Activated CD8-positive, alpha-beta memory T cell treated with anti-CD3 and anti-CD28 coated beads for 36 hours (primary cell): ENCODE data around the gene CSNK1G2. TPM values are rescaled to one million over a fixed set of nuclear protein-coding genes. Genes with fewer than 3 reads are reported as not detected.

Experiments used
- CTCF ChIA-PET: fragments of 350-600 bp; sonication (Branson Sonifier 250); formaldehyde crosslinking; loops from one replicate; lab custom pipeline; 2021; ENCODE audit warnings: antibody characterized with exemption; lab: Charles Lee
- POLR2A ChIA-PET: fragments of 350-600 bp; sonication (Branson Sonifier 250); formaldehyde crosslinking; loops from one replicate; lab custom pipeline; 2021; ENCODE audit warnings: antibody characterized with exemption; lab: Charles Lee
- total RNA-seq, 2 experiments: library from RNA; stranded (reverse); gene quantifications; one replicate each; pipeline ENCODE4 v1.2.3, GENCODE V29; 2021

Gene CSNK1G2
- total RNA-seq = 10 to 100 TPM; 62.9 to 64.7 TPM

DNA sequence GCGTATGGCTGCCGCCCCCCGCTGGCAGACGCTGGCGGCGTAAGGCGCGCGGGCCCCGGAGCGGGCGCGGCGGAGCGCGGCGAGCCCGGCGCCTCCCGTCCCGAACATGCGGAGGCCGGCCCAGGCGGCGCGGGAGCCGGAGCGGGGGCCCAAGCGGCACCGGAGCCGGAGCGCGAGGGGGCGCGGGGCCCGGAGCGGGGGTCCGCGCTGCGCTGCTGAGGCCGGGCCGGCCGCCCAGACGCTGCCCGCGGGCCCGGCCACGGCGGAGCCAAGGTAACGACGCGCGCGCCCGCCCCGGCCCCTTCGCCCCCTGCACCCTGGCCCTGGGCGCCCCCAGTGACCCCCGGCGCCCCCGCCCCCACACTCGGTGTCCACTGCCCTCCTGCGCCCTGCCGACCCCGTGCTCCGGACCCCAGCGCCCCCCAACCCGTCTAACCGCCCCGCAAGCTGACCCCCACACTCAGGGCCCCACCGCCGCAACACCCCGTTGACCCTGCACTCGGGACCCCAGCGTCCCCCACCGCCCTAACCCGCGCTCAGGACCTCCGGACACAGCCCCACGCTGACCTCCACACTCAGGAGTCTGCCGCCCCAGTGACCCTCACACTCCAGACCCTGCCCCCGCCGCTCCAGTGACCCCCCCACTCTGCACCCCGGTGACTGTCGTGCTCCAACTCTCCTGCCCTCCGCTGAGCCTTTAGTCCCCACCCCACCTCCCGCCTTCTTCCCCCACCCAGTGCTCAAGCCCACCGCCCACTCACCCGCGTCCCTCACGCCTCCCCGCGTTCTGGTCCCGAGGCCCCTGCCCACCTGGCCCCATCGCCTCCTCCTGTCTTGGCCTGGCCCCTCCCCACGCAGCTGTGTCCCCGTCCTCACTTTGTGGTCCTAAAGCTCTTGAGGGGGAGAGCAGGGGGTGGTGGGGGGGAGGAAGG, at the start of gene CSNK1G2:
TSS of gene CSNK1G2 (plus strand) at position 27 of the 932 bp plus-strand sequence. CDS start 28,601 bp downstream, outside the sequence.
- POLR2A ChIA-PET = interaction anchor here (0.6 kb wide), 1 partner anchor 222 kb away, joined by 5 read pairs; the partner anchor contains the start of gene DOT1L
- CTCF ChIA-PET = interaction anchor here (0.6 to 2.7 kb wide), 6 partner anchors 11 to 383 kb away, joined by 3 to 13 read pairs (median 3); no protein-coding TSS in a partner anchor

DNA sequence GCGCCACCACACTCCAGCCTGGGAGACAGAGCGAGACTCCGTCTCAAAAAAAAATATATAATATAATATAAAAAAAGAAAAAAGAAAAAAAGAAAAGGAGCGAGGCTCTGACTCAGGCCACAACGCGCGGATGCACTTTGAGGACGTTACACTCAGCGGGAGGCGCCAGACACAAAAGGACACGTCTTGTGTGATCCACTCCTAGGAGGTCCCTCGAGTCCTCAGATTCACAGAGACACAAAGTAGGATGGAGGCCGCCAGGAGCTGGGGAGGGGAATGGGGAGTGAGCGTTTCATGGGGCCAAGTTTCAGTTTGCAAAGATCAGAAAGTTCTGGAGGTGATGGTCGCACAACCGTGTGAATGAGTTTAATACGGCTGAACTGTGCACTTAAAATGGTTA, 47.2 kb upstream of the CSNK1G2 start:
- POLR2A ChIA-PET = no interaction called here
- CTCF ChIA-PET = interaction anchor here (1.0 kb wide), 1 partner anchor 9 kb away, joined by 3 read pairs; the partner anchor contains the start of gene ABHD17A

DNA sequence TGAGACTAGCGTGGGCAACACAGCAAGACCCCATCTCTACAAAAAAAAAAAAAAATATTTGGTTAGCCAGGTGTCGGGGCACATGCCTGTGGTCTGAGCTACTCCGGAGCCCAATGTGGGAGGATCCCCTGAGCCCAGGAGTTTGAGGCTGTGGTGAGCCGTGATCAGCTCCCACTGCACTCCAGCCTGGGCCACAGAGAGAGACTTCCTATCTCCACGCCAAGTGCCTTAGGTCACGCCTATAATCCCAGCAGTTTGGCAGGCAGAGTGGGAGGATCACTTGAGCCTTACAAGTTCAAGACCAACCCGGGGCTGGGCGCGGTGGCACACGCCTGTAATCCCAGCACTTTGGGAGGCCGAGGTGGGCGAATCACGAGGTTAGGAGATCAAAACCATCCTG, 44.5 kb upstream of the CSNK1G2 start:
- POLR2A ChIA-PET = interaction anchor here (0.7 to 2.0 kb wide), 6 partner anchors 9 to 62 kb away, joined by 4 to 16 read pairs (median 6); partner anchors contain the start of genes ADAT3 and SCAMP4

DNA sequence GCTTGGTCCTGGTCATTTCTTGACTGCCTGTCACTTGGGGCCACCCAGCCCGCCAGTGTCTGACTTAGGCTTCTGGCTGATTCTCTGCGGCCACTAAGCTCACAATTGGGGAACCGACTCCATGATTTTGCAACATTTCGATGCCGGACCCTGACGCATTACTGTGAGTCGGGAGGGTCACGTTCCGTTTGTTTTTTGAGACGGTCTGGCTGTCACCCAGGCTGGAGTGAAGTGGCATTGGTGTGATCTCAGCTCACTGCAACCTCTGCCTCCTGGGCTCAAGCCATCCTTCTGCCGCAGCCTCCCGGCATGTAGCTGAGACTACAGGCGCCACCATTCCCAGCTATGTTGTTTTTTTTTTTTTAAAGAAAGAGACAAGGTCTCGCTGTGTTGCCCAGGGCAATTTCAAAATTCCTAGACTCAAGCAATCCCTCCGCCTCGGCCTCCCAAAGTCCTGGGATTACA, 39.0 kb upstream of the CSNK1G2 start:
- ChIA-PET CTCF (interaction anchor here (1.4 to 1.6 kb wide), 2 partner anchors 28 to 37 kb away, joined by 4 to 6 read pairs; no protein-coding TSS in a partner anchor), POLR2A (no interaction called here)

More for the DNA sequence above, 44.5 kb upstream of the CSNK1G2 start:
- CTCF ChIA-PET = interaction anchor here (0.5 to 2.8 kb wide), 12 partner anchors 14 to 641 kb away, joined by 3 to 19 read pairs (median 4); no protein-coding TSS in a partner anchor

DNA sequence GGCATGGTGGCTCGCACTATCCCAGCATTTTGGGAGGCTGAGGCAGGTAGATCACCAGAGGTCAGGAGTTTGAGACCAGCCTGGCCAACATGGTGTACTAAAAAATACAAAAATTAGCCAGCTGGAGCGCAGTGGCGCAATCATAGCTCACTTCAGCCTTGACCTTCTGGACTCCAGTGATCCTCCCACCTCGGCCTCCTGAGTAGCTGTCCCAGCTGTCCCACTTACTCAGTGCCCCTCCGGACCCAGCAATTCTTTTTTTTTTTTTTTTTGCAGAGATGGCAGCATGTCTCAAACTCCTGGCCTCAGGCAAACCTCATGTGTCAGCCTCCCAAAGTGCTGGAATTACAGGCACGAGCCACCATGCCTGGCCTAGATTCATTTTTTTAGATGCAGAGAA, 38.0 kb upstream of the CSNK1G2 start:
- POLR2A ChIA-PET = interaction anchor here (0.6 to 0.7 kb wide), 3 partner anchors 16 to 447 kb away, joined by 3 to 12 read pairs (median 7); no protein-coding TSS in a partner anchor
- CTCF ChIA-PET = interaction anchor here (0.7 to 1.6 kb wide), 4 partner anchors 25 to 310 kb away, joined by 3 to 6 read pairs (median 5); no protein-coding TSS in a partner anchor

DNA sequence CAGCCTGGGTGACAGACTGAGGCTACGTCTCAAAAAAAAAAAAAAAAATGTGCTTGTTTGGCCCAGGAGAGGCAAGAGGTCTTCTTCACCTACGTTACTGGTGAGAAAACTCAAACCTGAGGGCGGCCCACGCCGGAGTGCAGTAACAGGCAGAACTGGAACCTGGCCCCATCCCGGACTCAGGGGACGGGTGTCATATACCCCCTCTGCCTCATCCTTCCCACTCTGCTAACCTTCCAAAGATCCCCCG, 36.2 kb upstream of the CSNK1G2 start:
- ChIA-PET POLR2A (no interaction called here), CTCF (interaction anchor here (1.0 to 1.1 kb wide), 2 partner anchors 18 to 147 kb away, joined by 3 to 4 read pairs; no protein-coding TSS in a partner anchor)

DNA sequence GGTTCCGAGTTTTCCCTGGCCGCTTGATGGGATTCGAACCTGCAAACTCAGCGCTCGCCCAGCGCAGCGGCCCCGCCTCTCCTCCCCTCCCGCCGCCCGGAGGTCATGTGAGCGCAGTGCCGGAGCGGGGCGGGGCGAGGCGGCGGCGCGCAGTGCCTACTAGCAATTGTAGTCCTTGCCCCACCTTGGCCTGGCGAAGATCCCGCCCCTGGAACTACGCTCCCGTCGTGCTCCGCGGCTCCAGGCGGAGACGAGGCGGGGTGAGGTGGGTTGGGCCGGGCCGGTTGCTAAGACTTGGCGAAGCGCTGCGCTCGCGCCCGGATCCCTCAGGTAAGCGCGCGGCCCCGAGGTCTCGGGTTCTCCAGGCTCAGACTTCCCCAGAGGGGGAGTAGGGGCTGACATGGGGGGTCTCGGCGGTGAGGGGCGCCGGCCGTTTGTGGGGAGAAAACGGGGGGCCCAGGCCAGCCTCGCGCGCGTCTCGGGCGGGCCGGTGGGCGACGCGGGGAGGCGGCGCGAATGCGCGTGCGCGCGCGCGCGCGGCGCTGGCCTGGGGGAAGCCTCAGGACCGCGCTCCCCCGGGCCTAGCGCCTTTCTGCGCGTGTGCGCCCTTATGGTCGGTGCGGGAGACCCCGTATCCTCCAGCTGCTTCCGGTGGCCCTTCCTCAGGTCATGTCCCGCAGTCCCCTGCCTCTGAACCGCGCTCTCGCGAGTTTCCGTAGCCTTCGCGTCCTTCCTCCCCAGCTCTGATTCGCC, 35.7 kb upstream of the CSNK1G2 start, which contains the start of the genes ADAT3 and SCAMP4:
TSS of gene ADAT3 (plus strand) at position 290 of the 753 bp plus-strand sequence. CDS start 6,649 bp downstream, outside the sequence.
TSS of gene SCAMP4 (plus strand) at position 290 of the 753 bp plus-strand sequence. CDS start 9,621 bp downstream, outside the sequence.
- ChIA-PET POLR2A (interaction anchor here (0.9 kb wide), 1 partner anchor 8 kb away, joined by 6 read pairs; no protein-coding TSS in a partner anchor), CTCF (interaction anchor here (0.5 to 1.5 kb wide), 5 partner anchors 8 to 147 kb away, joined by 3 to 5 read pairs (median 3); no protein-coding TSS in a partner anchor)

DNA sequence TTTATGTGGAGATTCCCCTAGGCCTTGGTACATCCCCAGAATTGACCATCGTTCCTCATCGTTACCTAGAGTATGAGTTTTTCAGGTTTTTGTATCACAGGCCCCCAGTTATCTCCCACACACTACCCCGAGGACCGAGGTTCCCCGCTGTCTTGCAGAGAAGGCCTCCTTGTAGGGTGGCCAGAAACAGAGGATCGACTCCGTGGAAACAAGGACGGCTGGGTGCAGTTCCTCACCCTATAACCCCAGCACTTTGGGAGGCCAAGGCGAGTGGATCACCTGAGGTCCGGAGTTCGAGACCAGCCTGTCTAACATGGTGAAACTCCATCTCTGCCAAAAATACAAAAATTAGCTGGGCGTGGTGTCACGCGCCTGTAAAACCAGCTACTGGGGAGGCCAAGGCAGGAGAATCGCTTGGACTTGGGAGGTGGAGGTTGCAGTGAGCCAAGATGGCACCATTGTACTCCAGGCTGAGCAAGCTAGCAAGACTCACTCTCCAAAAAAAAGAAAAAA, 35.1 kb upstream of the CSNK1G2 start:
- CTCF ChIA-PET = interaction anchor here (0.5 to 1.5 kb wide), 3 partner anchors 9 to 80 kb away, joined by 3 to 5 read pairs (median 3); no protein-coding TSS in a partner anchor

DNA sequence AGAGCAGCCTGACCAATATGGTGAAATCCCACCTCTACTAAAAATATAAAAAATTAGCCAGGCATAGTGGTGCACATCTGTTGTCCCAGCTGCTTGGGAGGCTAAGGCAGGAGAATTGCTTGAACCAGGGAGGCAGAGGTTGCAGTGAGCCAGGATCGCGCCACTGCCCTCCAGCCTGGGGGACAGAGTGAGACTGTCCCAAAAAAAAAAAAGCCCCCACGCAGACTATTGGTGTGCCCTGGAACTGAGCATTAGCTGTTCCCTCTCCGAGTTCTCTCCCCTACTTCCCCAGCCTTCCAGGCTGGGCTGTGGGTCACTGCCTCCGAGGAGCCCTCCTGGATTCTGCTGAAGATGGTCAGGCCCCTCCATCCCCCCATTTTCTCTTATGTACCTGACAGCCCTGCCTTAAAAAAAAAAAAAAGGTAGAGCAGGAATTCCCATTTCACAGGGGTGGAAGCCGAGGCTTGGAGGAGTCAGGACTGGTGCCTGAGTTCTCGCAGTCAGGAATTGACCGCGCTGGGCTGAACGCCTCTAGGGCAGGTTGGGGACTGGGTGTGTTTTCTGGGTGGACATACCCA, 33.9 kb upstream of the CSNK1G2 start:
- ChIA-PET POLR2A (no interaction called here), CTCF (interaction anchor here (1.0 kb wide), 1 partner anchor 55 kb away, joined by 3 read pairs; no protein-coding TSS in a partner anchor)

More for the DNA sequence above, 35.1 kb upstream of the CSNK1G2 start:
- POLR2A ChIA-PET = interaction anchor here (0.9 kb wide), 1 partner anchor 9 kb away, joined by 6 read pairs; no protein-coding TSS in a partner anchor

DNA sequence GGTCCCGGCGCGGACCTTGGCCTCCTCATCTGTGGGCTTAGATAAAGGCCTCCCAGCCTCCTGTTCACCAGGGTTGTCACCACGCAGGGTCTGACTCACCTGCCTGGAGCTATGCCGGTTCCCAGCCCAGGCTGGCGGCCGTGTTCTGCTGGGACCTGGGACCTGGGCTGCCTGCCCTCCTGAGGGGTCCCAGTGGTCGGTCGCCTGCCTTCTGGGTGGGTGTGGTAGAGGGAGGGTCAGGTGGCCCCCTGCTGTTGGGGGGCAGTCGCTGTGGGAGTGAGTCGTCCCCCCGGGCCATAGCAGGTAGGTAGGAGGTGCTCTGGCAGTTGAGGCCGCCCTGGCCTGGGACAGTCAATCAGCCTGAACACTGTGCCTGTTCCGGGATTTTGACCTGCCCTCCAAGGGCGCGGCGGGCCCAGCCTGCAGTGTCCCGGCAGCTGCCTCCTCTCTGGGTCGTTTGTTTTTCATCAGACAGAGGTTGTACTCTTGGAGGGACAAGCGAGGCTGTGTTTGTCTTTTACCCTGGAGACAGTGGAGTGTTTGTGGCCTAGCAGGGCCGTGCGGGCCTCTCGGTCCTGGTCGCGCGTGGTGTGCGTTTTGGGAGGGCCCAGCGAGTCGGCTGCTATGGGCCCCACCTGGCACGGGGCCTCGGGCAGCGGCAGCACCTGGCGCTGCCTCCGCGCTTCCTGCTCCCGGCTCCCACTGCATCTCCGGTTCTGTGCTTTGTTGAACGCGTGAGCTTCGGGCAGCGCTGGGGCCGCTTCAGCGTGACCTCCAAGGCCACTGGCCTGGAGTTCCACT, 33.2 kb upstream of the CSNK1G2 start:
- POLR2A ChIA-PET = no interaction called here

DNA sequence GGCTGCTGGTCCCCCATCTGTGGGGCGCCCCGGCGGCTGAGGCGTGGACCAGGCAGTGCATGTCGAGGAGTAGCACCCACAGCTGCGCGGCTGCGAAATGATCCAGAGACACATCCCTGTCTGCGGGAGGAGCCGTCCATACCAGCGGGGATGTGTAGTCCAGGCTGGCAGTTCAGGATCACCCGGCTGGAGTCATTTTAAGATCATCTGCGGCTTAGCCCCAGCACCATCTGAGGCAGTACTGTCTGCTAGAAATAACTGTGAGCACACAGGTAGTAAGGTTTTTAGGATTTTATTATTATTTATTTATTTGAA, 32.7 kb upstream of the CSNK1G2 start:
- ChIA-PET CTCF (no interaction called here), POLR2A (interaction anchor here (0.5 kb wide), 1 partner anchor 344 kb away, joined by 5 read pairs; no protein-coding TSS in a partner anchor)

More for the DNA sequence above, 33.2 kb upstream of the CSNK1G2 start:
- CTCF ChIA-PET = interaction anchor here (0.5 to 1.0 kb wide), 2 partner anchors 54 to 248 kb away, joined by 3 read pairs; no protein-coding TSS in a partner anchor

DNA sequence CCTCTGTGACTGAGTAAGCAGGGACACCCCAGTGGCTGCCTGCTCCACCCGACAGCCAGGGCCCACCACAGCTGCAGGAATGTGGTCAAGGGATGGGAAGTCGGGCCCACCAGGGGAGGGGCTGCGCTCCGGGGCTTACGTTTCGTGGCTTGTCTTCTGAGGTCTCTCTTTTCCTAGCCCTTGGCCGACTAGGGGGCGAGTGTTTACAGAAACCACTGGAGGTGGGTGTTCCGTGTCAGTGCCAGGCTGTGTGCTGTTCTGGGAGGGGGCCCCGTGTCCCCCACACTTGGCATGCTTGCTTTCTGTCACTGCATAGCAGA, 31.3 kb upstream of the CSNK1G2 start:
- ChIA-PET POLR2A (interaction anchor here (0.7 to 1.0 kb wide), 2 partner anchors 35 to 1200 kb away, joined by 3 to 4 read pairs; no protein-coding TSS in a partner anchor), CTCF (no interaction called here)

DNA sequence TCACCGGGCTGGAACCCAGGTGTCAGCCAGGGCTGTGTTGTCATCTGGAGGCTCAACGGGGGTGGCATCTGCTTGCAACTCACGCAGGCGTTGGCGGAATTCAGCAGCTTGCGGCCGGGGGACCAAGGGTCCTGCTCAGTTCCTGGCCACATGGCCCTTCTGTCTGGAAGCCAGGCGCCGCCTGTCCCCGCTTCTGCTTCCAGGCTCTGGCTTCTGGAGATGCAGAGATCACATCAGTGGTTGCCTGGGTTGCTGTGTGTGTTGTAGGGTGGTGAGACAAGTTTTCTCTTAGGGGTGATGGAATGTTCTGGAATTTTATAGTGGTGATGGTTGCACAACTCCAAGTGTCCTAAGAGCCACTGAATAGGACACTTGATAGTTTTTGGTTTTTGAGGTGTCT, 30.8 kb upstream of the CSNK1G2 start:
- POLR2A ChIA-PET = interaction anchor here (0.7 to 1.0 kb wide), 2 partner anchors 35 to 1200 kb away, joined by 3 to 4 read pairs; no protein-coding TSS in a partner anchor
- CTCF ChIA-PET = interaction anchor here (1.0 kb wide), 1 partner anchor 18 kb away, joined by 3 read pairs; no protein-coding TSS in a partner anchor

DNA sequence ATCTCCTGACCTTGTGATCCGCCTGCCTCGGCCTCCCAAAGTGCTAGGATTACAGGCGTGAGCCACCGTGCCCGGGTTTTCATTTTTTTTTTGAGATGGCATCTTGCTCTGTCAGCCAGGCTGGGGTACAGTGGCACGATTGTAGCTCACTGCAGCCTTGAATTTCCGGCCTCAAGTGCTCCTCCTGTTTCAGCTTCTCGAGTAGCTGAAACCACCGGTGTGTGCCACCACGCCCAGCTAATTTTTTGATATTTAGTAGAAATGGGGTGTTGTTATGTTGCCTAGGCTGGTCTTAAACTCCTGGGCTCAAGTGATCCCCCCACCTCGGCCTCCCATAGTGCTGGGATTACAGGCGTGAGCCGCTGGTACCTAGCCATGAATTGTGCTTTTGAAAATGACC, 29.9 kb upstream of the CSNK1G2 start:
- CTCF ChIA-PET = interaction anchor here (0.7 to 1.0 kb wide), 2 partner anchors 17 to 86 kb away, joined by 3 read pairs; no protein-coding TSS in a partner anchor
- POLR2A ChIA-PET = no interaction called here

DNA sequence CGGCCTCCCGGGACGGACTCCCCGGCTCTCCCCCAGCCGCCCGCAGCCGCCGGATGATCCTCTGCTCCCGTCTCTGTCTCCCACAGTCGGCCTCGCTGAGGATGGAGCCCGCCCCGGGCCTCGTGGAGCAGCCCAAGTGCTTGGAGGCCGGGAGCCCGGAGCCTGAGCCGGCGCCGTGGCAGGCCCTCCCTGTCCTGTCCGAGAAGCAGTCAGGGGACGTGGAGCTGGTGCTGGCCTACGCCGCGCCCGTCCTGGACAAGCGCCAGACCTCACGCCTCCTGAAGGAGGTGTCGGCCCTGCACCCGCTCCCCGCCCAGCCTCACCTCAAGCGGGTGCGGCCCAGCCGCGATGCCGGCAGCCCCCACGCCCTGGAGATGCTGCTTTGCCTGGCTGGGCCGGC, 29.0 kb upstream of the CSNK1G2 start:
- ChIA-PET POLR2A (no interaction called here), CTCF (no interaction called here)

DNA sequence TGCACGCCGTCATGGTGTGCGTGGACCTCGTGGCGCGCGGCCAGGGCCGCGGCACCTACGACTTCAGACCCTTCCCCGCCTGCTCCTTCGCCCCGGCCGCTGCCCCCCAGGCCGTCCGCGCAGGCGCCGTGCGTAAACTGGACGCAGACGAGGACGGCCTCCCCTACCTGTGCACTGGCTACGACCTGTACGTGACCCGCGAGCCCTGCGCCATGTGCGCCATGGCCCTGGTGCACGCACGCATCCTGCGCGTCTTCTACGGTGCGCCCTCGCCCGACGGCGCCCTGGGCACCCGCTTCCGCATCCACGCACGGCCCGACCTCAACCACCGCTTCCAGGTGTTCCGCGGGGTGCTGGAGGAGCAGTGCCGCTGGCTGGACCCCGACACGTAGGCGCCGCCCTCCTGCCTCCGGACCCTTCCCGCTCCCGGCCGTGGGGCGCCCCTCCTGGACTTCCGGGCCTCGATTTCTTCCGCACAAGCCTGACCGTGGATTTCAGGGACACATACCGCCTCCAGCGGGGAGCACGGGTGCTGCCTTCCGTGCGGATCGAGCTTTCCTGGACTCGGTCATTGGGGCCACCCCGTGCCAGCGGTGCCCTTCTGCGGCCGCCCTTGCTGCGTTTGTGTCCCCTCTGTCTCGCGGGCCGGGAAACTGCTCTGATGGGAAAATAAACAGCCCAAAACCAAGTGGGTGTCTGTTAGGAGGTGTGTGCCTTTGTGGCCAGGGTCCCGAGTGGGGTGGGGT, 28.0 kb upstream of the CSNK1G2 start:
- ChIA-PET POLR2A (no interaction called here), CTCF (no interaction called here)
